Posterior vena cava (tissue), 2 donors: ENCODE data around the gene DDX21. TPM values are rescaled to one million over a fixed set of nuclear protein-coding genes. Genes with fewer than 3 reads are reported as not detected.
"Not testable (repeated sequence)": the region's sequence is repeated elsewhere in the genome, so short reads cannot be mapped to it uniquely, and the experiment has no call there.

Experiments used
- DNase-seq: peaks from one replicate; pipeline ENCODE4 v3.0.0-alpha.2; 2020; ENCODE audit warnings: low spot score
- intact Hi-C, 2 donors: fragments of 100-400 bp; cut with DNase I; formaldehyde crosslinking; loops; one replicate each; pipeline versions ENCODE4 v1.14.1 to v1.14.2; 2022 to 2023
- long read RNA-seq, 2 donors: library from polyadenylated mRNA; unstranded; transcript quantifications; one replicate each; pipeline ENCODE4 v2.0.0, GENCODE V29; 2020 to 2021
- total RNA-seq, 2 donors: library from RNA; stranded (reverse); fragmentation: NEBNext Ultra II Directional; extraction: Animal tissue kit (Norgen Biotek cat#: 25700); gene quantifications; one replicate each; pipeline ENCODE4 v1.2.1, GENCODE V29; 2021
- donor health status: DM: yes; HTN: yes; CAD: no.
- donor health status: DM: yes; HTN: yes; CAD: no.

The DDX21 gene
- total RNA-seq = 10 to 100 TPM; 37.4 to 55.7 TPM
- long read RNA-seq, donor 1, full-length matches to known transcripts = 7 of 15 reads
- long read RNA-seq, donor 1, partial matches to known transcripts = 6 of 15 reads
- long read RNA-seq, donor 1, other reads (novel, unspliced or antisense) = 2 of 15 reads
- long read RNA-seq, donor 2, full-length matches to known transcripts = 5 of 23 reads
- long read RNA-seq, donor 2, partial matches to known transcripts = 14 of 23 reads
- long read RNA-seq, donor 2, other reads (novel, unspliced or antisense) = 4 of 23 reads

- peak; percentile 97 for DNase-seq
- intact Hi-C loops = no loop called here
Measured at GRCh38 chr10:68955832-68956532, at the start of gene DDX21. DDX21 (plus strand) TSS chr10:68956170; CDS start chr10:68956226, 56 bp downstream.

- intact Hi-C loops = no loop called here
- no peak for DNase-seq
Measured at GRCh38 chr10:68924593-68924992, 31.4 kb upstream of the DDX21 start.

DNA sequence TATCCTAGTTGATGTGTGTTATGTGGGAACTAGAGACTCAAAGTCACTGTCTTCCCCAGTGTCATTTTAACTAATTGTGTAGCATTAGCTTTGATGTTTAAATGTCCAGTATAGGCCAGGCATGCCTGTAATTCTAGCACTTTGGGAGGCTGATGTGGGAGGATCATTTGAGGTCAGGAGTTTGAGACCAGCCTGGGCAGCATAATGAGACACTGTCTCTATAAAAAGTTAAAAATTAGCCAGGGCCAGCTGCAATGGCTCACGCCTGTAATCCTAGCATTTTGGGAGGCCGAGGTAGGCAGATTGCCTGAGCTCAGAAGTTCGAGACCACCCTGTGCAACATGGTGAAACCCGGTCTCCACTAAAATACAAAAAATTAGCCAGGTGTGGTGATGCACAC lies 30.5 kb upstream of the DDX21 start:
- intact Hi-C loops = no loop called here
- DNase-seq = no peak

DNA sequence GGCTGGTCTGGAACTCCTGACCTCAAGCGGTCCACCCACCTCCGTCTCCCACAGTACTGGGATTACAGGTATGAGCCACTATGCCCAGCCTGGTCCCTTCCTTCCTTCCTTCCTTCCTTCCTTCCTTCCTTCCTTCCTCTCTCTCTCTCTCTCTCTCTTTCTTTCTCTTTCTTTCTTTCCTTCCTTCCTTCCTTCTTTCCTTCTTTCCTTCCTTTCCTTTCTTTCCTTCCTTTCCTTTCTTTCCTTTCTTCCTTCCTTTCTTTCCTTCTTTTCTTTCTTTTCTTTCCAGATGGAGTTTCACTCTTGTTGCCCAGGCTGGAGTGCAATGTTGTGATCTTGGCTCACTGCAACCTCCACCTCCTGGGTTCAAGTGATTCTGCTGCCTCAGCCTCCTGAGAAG lies 26.8 kb upstream of the DDX21 start:
- DNase-seq, intact Hi-C loops: not testable (repeated sequence)

DNA sequence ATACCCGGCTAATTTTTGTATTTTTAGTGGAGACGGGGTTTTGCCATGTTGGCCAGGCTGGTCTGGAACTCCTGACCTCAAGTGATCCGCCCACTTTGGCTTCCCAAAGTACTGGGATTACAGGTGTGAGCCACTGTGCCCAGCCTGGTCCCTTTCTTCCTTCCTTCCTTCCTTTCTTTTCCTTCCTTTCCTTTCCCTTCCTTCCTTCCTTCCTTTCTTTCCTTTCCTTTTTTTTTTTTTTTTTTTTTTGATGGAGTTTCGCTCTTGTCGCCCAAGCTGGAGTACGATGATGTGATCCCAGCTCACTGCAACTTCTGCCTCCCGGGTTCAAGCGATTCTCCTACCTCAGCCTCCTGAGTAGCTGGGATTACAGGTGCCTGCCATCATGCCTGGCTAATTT lies 26.1 kb upstream of the DDX21 start:
- DNase-seq, intact Hi-C loops: not testable (repeated sequence)

DNA sequence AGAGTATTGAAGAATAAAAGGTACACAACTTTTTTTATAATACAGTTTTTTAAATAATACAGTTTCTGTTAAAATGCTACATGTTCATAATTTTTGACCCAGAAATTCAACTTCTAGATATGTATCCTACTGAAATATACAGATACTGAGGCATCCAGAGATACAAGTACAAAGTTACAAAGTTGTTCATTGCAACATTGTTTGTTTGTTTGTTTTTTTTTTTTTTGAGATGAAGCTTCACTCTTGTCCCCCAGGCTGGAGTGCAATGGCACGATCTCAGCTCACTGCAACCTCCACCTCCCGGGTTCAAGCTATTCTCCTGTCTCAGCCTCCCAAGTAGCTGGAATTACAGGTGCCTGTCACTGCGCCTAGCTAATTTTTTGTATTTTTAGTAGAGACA lies 23.1 kb upstream of the DDX21 start:
- intact Hi-C loops, DNase-seq: not testable (repeated sequence)

GRCh38 chr10:68934994-68935393 lies 21.0 kb upstream of the DDX21 start:
- intact Hi-C loops = no loop called here
- DNase-seq = no peak

DNA sequence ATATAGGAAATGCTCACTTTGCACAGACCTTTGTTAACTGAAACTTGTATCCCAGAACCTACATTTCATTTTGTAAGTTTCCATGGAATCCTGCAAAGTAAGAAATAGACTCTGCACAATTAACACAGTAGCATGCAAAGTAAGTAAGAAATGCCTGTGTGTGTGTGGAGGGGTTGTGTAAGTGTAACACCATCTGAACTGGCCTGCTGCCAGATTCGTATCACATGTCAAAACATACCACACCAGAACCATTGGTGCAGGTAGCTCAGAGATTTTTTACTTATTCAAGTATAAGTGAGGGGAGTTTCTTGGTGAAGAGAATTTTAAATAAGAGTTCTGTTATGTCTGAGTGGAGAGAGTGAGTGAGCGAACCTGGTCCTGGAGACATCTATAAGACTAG lies 17.9 kb upstream of the DDX21 start:
- intact Hi-C loops = no loop called here

DNA sequence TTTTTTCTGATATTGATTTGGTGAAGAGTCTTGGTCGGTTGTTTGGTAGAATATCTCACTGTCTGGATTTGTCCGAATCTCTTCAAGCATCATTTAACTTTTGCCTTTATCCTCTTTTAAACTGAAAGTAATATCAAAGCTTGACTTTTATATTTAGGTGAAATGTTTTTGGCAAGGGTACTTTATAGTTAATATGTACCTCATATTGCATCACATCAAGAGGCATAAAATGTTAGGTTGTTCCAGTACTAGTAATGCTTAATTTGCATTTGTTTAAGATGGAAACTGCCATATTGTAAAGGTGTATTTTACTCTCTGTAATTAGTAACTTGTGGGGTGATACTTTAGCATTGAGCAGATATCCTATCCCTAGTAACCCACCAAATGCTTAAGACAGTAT lies 17.1 kb upstream of the DDX21 start:
- intact Hi-C loops = no loop called here
- DNase-seq = no peak

More for the DNA sequence above, 17.9 kb upstream of the DDX21 start:
- no peak for DNase-seq

- intact Hi-C loops = not testable (repeated sequence)
Measured at GRCh38 chr10:68940917-68941316, 15.1 kb upstream of the DDX21 start.

DNA sequence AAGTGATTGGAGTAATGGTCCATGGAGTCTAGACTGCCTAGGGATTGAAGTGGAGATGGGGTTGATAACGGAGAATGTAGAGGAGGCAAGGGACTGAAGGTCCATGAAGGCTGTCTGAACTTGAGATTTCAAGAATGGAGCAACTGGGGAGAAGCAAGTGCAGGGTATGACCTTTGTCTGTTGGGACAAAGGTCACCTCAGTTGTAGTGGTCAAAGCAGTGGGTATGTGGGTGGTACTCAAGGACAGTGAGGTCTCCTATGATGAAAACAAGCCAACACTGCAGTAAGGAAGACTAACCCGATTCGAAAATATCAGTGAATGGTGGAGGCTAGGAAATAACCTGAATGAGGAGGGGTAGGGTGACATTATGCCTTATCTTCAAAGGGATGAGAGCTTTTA lies 5.4 kb upstream of the DDX21 start:
- DNase-seq = no peak
- intact Hi-C loops = no loop called here

More at GRCh38 chr10:68940917-68941316, 15.1 kb upstream of the DDX21 start:
- not testable (repeated sequence) for DNase-seq

DNA sequence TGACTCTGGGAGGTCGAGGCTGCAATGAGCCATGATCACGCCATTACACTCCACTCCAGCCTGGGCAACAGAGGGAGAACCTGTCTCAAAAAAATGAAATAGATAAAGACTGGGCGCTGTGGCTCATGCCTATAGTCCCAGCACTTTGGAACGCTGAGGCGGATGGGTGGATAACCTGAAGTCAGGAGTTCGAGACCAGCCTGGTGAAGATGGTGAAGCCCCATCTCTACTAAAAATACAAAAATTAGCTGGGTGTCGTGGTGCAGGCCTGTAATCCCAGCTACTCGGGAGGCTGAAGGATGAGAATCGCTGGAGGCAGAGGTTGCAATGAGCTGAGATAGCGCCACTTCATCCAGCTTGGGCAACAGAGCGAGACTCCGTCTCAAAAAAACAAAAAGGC lies 1.1 kb upstream of the DDX21 start:
- DNase-seq = no peak
- intact Hi-C loops = no loop called here

GRCh38 chr10:68955355-68955831 lies 577 bp upstream of the DDX21 start:
- DNase-seq = no peak
- intact Hi-C loops = no loop called here

GRCh38 chr10:68957284-68957615 lies 1.3 kb downstream of the DDX21 start:
- intact Hi-C loops = no loop called here
- no peak for DNase-seq

GRCh38 chr10:68957654-68958053 lies 1.7 kb downstream of the DDX21 start:
- DNase-seq = no peak
- intact Hi-C loops = no loop called here

- intact Hi-C loops = no loop called here
Measured at GRCh38 chr10:68959695-68960527, 3.9 kb downstream of the DDX21 start.

DNA sequence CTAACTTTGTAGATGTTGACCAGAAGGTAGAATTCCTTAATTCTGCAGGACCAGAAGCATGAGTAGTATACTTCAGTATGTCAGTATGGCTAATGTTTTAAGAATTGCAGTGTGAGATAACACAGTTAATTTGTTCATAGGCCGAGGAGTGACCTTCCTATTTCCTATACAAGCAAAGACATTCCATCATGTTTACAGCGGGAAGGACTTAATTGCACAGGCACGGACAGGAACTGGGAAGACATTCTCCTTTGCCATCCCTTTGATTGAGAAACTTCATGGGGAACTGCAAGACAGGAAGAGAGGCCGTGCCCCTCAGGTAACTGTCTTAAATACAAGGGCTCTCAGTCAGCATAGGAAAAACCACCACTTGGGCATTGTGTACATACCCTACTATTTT lies 7.2 kb downstream of the DDX21 start:
- intact Hi-C loops = no loop called here
- DNase-seq = no peak

More at GRCh38 chr10:68959695-68960527, 3.9 kb downstream of the DDX21 start:
- DNase-seq = no peak

DNA sequence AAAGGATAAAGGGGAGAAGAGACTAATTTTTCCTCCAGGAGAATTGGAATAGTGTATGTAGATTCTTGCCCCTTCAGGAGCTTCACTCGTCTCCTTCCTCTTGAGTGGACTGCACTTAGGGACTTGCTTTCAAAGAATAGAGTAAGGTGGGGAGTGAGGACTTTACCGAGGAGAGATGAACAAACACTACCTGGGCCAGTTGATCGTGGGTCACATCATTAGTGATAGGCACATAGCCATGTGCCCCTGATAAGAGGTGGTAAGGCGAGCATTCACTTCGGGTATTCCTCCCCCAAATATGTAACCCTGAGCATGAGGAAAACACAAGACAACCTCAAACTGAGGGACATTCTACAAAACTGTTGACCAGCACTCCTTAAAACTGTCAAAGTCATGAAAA lies 18.0 kb downstream of the DDX21 start:
- intact Hi-C loops = no loop called here
- DNase-seq = no peak

- DNase-seq, intact Hi-C loops: not testable (repeated sequence)
Measured at GRCh38 chr10:68975936-68976473, 20.0 kb downstream of the DDX21 start.

DNA sequence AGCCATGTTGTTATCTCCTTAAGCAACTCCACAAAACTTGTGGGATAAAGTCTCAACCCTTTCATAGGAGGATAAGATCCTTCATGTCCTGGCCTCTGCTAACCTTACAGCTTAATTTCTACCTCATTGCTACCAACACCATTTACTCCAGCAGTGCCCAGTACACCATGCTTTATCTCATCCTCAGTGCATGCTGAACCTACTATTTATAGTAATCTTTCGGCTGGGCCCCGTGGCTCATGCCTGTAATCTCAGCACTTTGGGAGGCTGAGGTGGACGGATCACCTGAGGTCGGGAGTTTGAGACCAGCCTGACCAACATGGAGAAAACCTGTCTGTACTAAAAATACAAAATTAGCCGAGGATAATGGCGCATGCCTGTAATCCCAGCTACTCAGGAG lies 23.8 kb downstream of the DDX21 start:
- DNase-seq, intact Hi-C loops: not testable (repeated sequence)
